ENCODE data around the gene NFKB2.

NFKB2 gene

GRCh38 chr10:102396317-102396650, 779 bp downstream of the NFKB2 start:
- DNase-seq, result no peak

- no peak for DNase-seq
Observed at GRCh38 chr10:102396730-102397151, 1.2 kb downstream of the NFKB2 start.

- DNase-seq, result no peak
Observed at GRCh38 chr10:102397222-102398171, 2.0 kb downstream of the NFKB2 start.

- no peak for DNase-seq
Observed at GRCh38 chr10:102398172-102399020, 2.9 kb downstream of the NFKB2 start.

GRCh38 chr10:102399217-102400021, 3.9 kb downstream of the NFKB2 start:
- peak; percentile 93 for DNase-seq

- DNase-seq, result peak in 1 of 2 experiments; percentile 20
Observed at GRCh38 chr10:102400076-102400475, 4.6 kb downstream of the NFKB2 start.

- DNase-seq, result no peak
Observed at GRCh38 chr10:102400598-102401341, 5.3 kb downstream of the NFKB2 start.

GRCh38 chr10:102401342-102401654, 5.8 kb downstream of the NFKB2 start:
- no peak for DNase-seq

GRCh38 chr10:102401735-102402511, 6.4 kb downstream of the NFKB2 start:
- no peak for DNase-seq

GRCh38 chr10:102402512-102402896, 7.0 kb downstream of the NFKB2 start:
- DNase-seq, result no peak

- DNase-seq, result no peak
Observed at GRCh38 chr10:102403115-102403514, 7.6 kb downstream of the NFKB2 start.

- no peak for DNase-seq
Observed at GRCh38 chr10:102404361-102405107, 9.0 kb downstream of the NFKB2 start.

GRCh38 chr10:102405108-102405571, 9.6 kb downstream of the NFKB2 start:
- no peak for DNase-seq

GRCh38 chr10:102405632-102406031, 10.1 kb downstream of the NFKB2 start:
- no peak for DNase-seq

- DNase-seq, result no peak
Observed at GRCh38 chr10:102406815-102407214, 11.3 kb downstream of the NFKB2 start.

GRCh38 chr10:102407425-102408130, 12.1 kb downstream of the NFKB2 start:
- DNase-seq, result no peak

- DNase-seq, result peak in 1 of 2 experiments; percentile 50
Observed at GRCh38 chr10:102408131-102408727, 12.7 kb downstream of the NFKB2 start.

- peak; percentile 83 to 87 for DNase-seq
Observed at GRCh38 chr10:102408728-102409603, 13.5 kb downstream of the NFKB2 start.

Data from activated T-cell treated with anti-CD3 and anti-CD28 coated beads, Interleukin-2, amount 50 U/mL, for 48 hours (primary cell).